Measurements from ENCODE around the gene PPP4R1.

Gene PPP4R1

GRCh38 chr18:9547782-9548181 is 66.6 kb downstream of the PPP4R1 start:
- peaks cover 75% of the 10 kb centered on the region for H3K36me3 ChIP-seq (ENCODE audit: control insufficient read depth, insufficient read depth, low read length)

GRCh38 chr18:9546468-9546867 is 67.9 kb downstream of the PPP4R1 start:
- peaks cover 62% of the 10 kb centered on the region for H3K36me3 ChIP-seq (ENCODE audit: control insufficient read depth, insufficient read depth, low read length)
- no peaks in the 10 kb centered on the region for H3K4me1 ChIP-seq (ENCODE audit: control insufficient read depth, insufficient read depth, low read length)
- no peaks in the 10 kb centered on the region for H3K27me3 ChIP-seq (ENCODE audit: control insufficient read depth, insufficient read depth, low read length)
- peak overlapping the region; percentile 36 for H3K27ac ChIP-seq (ENCODE audit: low read depth, low read length)
- H3K4me3 ChIP-seq (ENCODE audit: low read depth, low read length), result no peak overlapping the region
- H3K9ac ChIP-seq (ENCODE audit: low read depth, low read length), result no peak overlapping the region
- H3K9me3 ChIP-seq (ENCODE audit: control insufficient read depth, insufficient read depth, low read length), result no peaks in the 10 kb centered on the region

More at GRCh38 chr18:9547782-9548181, 66.6 kb downstream of the PPP4R1 start:
- H3K27ac ChIP-seq (ENCODE audit: low read depth, low read length), result no peak overlapping the region
- H3K9me3 ChIP-seq (ENCODE audit: control insufficient read depth, insufficient read depth, low read length), result peaks cover 4% of the 10 kb centered on the region; the same call in 1 of the 2 replicates
- no peaks in the 10 kb centered on the region for H3K27me3 ChIP-seq (ENCODE audit: control insufficient read depth, insufficient read depth, low read length)
- no peak overlapping the region for H3K9ac ChIP-seq (ENCODE audit: low read depth, low read length)
- H3K4me3 ChIP-seq (ENCODE audit: low read depth, low read length), result no peak overlapping the region
- H3K4me1 ChIP-seq (ENCODE audit: control insufficient read depth, insufficient read depth, low read length), result no peaks in the 10 kb centered on the region

- Histone ChIP-seq H3K4me3 (ENCODE audit: low read depth, low read length) (no peak overlapping the region), H3K9me3 (ENCODE audit: control insufficient read depth, insufficient read depth, low read length) (no peaks in the 10 kb centered on the region), H3K4me1 (ENCODE audit: control insufficient read depth, insufficient read depth, low read length) (no peaks in the 10 kb centered on the region), H3K36me3 (ENCODE audit: control insufficient read depth, insufficient read depth, low read length) (peaks cover 47% of the 10 kb centered on the region), H3K9ac (ENCODE audit: low read depth, low read length) (no peak overlapping the region), H3K27me3 (ENCODE audit: control insufficient read depth, insufficient read depth, low read length) (no peaks in the 10 kb centered on the region), H3K27ac (ENCODE audit: low read depth, low read length) (no peak overlapping the region)
These were observed 69.3 kb downstream of the PPP4R1 start for GRCh38 chr18:9545029-9545428.

DNA sequence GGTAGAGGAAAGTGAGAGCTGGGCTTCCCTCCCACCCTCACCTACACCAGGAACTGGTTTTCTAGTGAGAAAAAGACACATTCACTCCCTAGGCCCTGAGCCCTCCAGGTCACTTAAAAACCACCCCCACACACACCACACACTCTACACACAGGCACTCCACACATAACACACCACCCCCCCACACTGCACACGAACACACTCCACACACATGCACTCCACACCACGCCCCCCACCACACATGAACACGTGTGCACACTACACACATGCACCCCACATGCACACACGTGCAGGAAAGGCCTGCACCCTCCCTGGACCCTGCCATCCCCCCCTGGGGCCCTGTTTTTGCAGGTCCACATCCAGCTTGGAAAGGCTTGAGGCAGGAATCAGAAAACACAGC is 71.4 kb downstream of the PPP4R1 start:
- no peak overlapping the region for H3K4me3 ChIP-seq (ENCODE audit: low read depth, low read length)
- H3K9me3 ChIP-seq (ENCODE audit: control insufficient read depth, insufficient read depth, low read length), result no peaks in the 10 kb centered on the region
- no peaks in the 10 kb centered on the region for H3K27me3 ChIP-seq (ENCODE audit: control insufficient read depth, insufficient read depth, low read length)
- H3K9ac ChIP-seq (ENCODE audit: low read depth, low read length), result no peak overlapping the region
- peaks cover 29% of the 10 kb centered on the region for H3K36me3 ChIP-seq (ENCODE audit: control insufficient read depth, insufficient read depth, low read length)
- no peak overlapping the region for H3K27ac ChIP-seq (ENCODE audit: low read depth, low read length)
- no peaks in the 10 kb centered on the region for H3K4me1 ChIP-seq (ENCODE audit: control insufficient read depth, insufficient read depth, low read length)

GRCh38 chr18:9539938-9540337 is 74.4 kb downstream of the PPP4R1 start:
- peaks cover 18% of the 10 kb centered on the region for H3K36me3 ChIP-seq (ENCODE audit: control insufficient read depth, insufficient read depth, low read length)
- H3K27ac ChIP-seq (ENCODE audit: low read depth, low read length), result no peak overlapping the region
- no peaks in the 10 kb centered on the region for H3K27me3 ChIP-seq (ENCODE audit: control insufficient read depth, insufficient read depth, low read length)
- H3K4me3 ChIP-seq (ENCODE audit: low read depth, low read length), result no peak overlapping the region
- H3K4me1 ChIP-seq (ENCODE audit: control insufficient read depth, insufficient read depth, low read length), result no peaks in the 10 kb centered on the region
- no peaks in the 10 kb centered on the region for H3K9me3 ChIP-seq (ENCODE audit: control insufficient read depth, insufficient read depth, low read length)
- H3K9ac ChIP-seq (ENCODE audit: low read depth, low read length), result no peak overlapping the region

DNA sequence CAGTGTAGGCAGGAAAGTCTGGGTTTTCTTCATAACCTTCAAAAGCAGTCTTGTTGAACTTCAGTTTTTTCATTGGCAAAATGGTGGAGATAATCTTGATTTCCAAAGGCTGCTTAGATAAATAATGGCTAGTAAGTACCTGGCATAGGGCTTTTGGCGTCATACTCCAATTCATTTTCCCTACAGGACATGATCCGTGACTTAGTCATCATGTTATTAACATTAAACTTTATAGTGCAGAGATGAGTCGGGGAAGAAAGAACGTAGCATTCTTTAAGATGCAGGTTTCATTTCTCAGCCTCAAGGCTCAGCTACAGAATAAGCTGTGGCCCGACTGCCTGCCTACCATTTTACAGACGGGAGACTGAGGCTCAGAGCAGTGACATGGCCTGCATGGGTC is 75.1 kb downstream of the PPP4R1 start:
- Histone ChIP-seq H3K9me3 (ENCODE audit: control insufficient read depth, insufficient read depth, low read length) (no peaks in the 10 kb centered on the region), H3K27me3 (ENCODE audit: control insufficient read depth, insufficient read depth, low read length) (no peaks in the 10 kb centered on the region), H3K4me1 (ENCODE audit: control insufficient read depth, insufficient read depth, low read length) (no peaks in the 10 kb centered on the region), H3K4me3 (ENCODE audit: low read depth, low read length) (no peak overlapping the region), H3K9ac (ENCODE audit: low read depth, low read length) (no peak overlapping the region), H3K36me3 (ENCODE audit: control insufficient read depth, insufficient read depth, low read length) (peaks cover 22% of the 10 kb centered on the region), H3K27ac (ENCODE audit: low read depth, low read length) (no peak overlapping the region)

- no peak overlapping the region for H3K27ac ChIP-seq (ENCODE audit: low read depth, low read length)
- no peaks in the 10 kb centered on the region for H3K9me3 ChIP-seq (ENCODE audit: control insufficient read depth, insufficient read depth, low read length)
- H3K36me3 ChIP-seq (ENCODE audit: control insufficient read depth, insufficient read depth, low read length), result peaks cover 35% of the 10 kb centered on the region
- H3K27me3 ChIP-seq (ENCODE audit: control insufficient read depth, insufficient read depth, low read length), result no peaks in the 10 kb centered on the region
- no peak overlapping the region for H3K4me3 ChIP-seq (ENCODE audit: low read depth, low read length)
- H3K4me1 ChIP-seq (ENCODE audit: control insufficient read depth, insufficient read depth, low read length), result no peaks in the 10 kb centered on the region
- H3K9ac ChIP-seq (ENCODE audit: low read depth, low read length), result no peak overlapping the region
These were observed 76.7 kb downstream of the PPP4R1 start for GRCh38 chr18:9537677-9538076.

- Histone ChIP-seq H3K36me3 (ENCODE audit: control insufficient read depth, insufficient read depth, low read length) (peaks cover 37% of the 10 kb centered on the region), H3K4me1 (ENCODE audit: control insufficient read depth, insufficient read depth, low read length) (no peaks in the 10 kb centered on the region), H3K27me3 (ENCODE audit: control insufficient read depth, insufficient read depth, low read length) (no peaks in the 10 kb centered on the region), H3K27ac (ENCODE audit: low read depth, low read length) (no peak overlapping the region), H3K9ac (ENCODE audit: low read depth, low read length) (no peak overlapping the region), H3K4me3 (ENCODE audit: low read depth, low read length) (no peak overlapping the region), H3K9me3 (ENCODE audit: control insufficient read depth, insufficient read depth, low read length) (no peaks in the 10 kb centered on the region)
These were observed 77.8 kb downstream of the PPP4R1 start for GRCh38 chr18:9536354-9537152.

- H3K27me3 ChIP-seq (ENCODE audit: control insufficient read depth, insufficient read depth, low read length), result no peaks in the 10 kb centered on the region
- no peaks in the 10 kb centered on the region for H3K9me3 ChIP-seq (ENCODE audit: control insufficient read depth, insufficient read depth, low read length)
- peaks cover 44% of the 10 kb centered on the region for H3K36me3 ChIP-seq (ENCODE audit: control insufficient read depth, insufficient read depth, low read length)
- no peak overlapping the region for H3K9ac ChIP-seq (ENCODE audit: low read depth, low read length)
- no peaks in the 10 kb centered on the region for H3K4me1 ChIP-seq (ENCODE audit: control insufficient read depth, insufficient read depth, low read length)
- H3K27ac ChIP-seq (ENCODE audit: low read depth, low read length), result no peak overlapping the region
- H3K4me3 ChIP-seq (ENCODE audit: low read depth, low read length), result no peak overlapping the region
These were observed 78.8 kb downstream of the PPP4R1 start for GRCh38 chr18:9535430-9535991.

DNA sequence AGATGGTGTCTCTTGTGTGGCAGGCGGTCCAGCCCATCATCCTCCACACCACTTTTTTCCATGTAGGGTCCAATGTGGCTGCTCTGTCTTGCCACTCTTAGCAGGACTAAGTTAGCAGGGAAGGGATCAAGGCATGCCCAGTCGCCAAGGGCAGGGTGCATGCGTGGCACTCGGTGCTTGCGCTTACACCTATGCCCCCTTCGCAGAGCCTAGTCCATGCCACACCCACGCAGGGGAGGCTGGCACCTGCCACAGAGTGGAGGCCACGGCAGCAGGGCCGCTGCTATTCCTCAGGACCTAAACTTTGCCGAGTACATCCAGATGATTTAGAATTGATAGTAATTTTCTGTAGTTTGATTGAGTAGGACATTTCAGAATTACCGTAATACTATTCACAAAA is 79.5 kb downstream of the PPP4R1 start:
- no peaks in the 10 kb centered on the region for H3K9me3 ChIP-seq (ENCODE audit: control insufficient read depth, insufficient read depth, low read length)
- H3K4me3 ChIP-seq (ENCODE audit: low read depth, low read length), result no peak overlapping the region
- no peaks in the 10 kb centered on the region for H3K27me3 ChIP-seq (ENCODE audit: control insufficient read depth, insufficient read depth, low read length)
- no peaks in the 10 kb centered on the region for H3K4me1 ChIP-seq (ENCODE audit: control insufficient read depth, insufficient read depth, low read length)
- no peak overlapping the region for H3K9ac ChIP-seq (ENCODE audit: low read depth, low read length)
- peaks cover 50% of the 10 kb centered on the region for H3K36me3 ChIP-seq (ENCODE audit: control insufficient read depth, insufficient read depth, low read length)
- no peak overlapping the region for H3K27ac ChIP-seq (ENCODE audit: low read depth, low read length)

GRCh38 chr18:9531791-9532410 is 82.5 kb downstream of the PPP4R1 start:
- no peaks in the 10 kb centered on the region for H3K4me1 ChIP-seq (ENCODE audit: control insufficient read depth, insufficient read depth, low read length)
- H3K36me3 ChIP-seq (ENCODE audit: control insufficient read depth, insufficient read depth, low read length), result peaks cover 71% of the 10 kb centered on the region
- H3K4me3 ChIP-seq (ENCODE audit: low read depth, low read length), result no peak overlapping the region
- H3K9ac ChIP-seq (ENCODE audit: low read depth, low read length), result no peak overlapping the region
- H3K27ac ChIP-seq (ENCODE audit: low read depth, low read length), result no peak overlapping the region
- peaks cover 11% of the 10 kb centered on the region; the same call in 1 of the 2 replicates for H3K9me3 ChIP-seq (ENCODE audit: control insufficient read depth, insufficient read depth, low read length)
- no peaks in the 10 kb centered on the region for H3K27me3 ChIP-seq (ENCODE audit: control insufficient read depth, insufficient read depth, low read length)

Data from HUES48 (cell line).